Measurements from ENCODE around the gene SLC37A2.

The SLC37A2 gene

GRCh38 chr11:125071846-125072217 lies 8.7 kb downstream of the SLC37A2 start:
- no peak for DNase-seq

- DNase-seq = no peak
These were observed 9.3 kb downstream of the SLC37A2 start for GRCh38 chr11:125072218-125072960.

- no peak for DNase-seq
These were observed 10.0 kb downstream of the SLC37A2 start for GRCh38 chr11:125072961-125073590.

- DNase-seq = no peak
These were observed 10.7 kb downstream of the SLC37A2 start for GRCh38 chr11:125073616-125074483.

- DNase-seq = no peak
These were observed 11.6 kb downstream of the SLC37A2 start for GRCh38 chr11:125074511-125075241.

- DNase-seq = no peak
These were observed 12.1 kb downstream of the SLC37A2 start for GRCh38 chr11:125075242-125075625.

- no peak for DNase-seq
These were observed 12.8 kb downstream of the SLC37A2 start for GRCh38 chr11:125075900-125076317.

GRCh38 chr11:125076378-125076945 lies 13.4 kb downstream of the SLC37A2 start:
- DNase-seq = no peak

- no peak for DNase-seq
These were observed 14.9 kb downstream of the SLC37A2 start for GRCh38 chr11:125078016-125078415.

- DNase-seq = no peak
These were observed 15.5 kb downstream of the SLC37A2 start for GRCh38 chr11:125078516-125079140.

- DNase-seq = no peak
These were observed 16.2 kb downstream of the SLC37A2 start for GRCh38 chr11:125079151-125079877.

GRCh38 chr11:125079878-125080530 lies 16.9 kb downstream of the SLC37A2 start:
- no peak for DNase-seq

- DNase-seq = no peak
These were observed 17.4 kb downstream of the SLC37A2 start for GRCh38 chr11:125080531-125080911.

GRCh38 chr11:125081098-125081798 lies 18.1 kb downstream of the SLC37A2 start:
- no peak for DNase-seq

- DNase-seq = no peak
These were observed 18.9 kb downstream of the SLC37A2 start for GRCh38 chr11:125082040-125082439.

- DNase-seq = no peak
These were observed 19.7 kb downstream of the SLC37A2 start for GRCh38 chr11:125082611-125083311.

GRCh38 chr11:125083312-125084056 lies 20.4 kb downstream of the SLC37A2 start:
- no peak for DNase-seq

- no peak for DNase-seq
These were observed 20.9 kb downstream of the SLC37A2 start for GRCh38 chr11:125084057-125084416.

- DNase-seq = no peak
These were observed 21.7 kb downstream of the SLC37A2 start for GRCh38 chr11:125084761-125085231.
